Measurements from ENCODE around the gene RANBP1. TPM values are rescaled to one million over a fixed set of nuclear protein-coding genes. Genes with fewer than 3 reads are reported as not detected.

Gene RANBP1
- total and polyA plus RNA-seq, 2 experiments from 2014 or later: 233 to 253 TPM

DNA sequence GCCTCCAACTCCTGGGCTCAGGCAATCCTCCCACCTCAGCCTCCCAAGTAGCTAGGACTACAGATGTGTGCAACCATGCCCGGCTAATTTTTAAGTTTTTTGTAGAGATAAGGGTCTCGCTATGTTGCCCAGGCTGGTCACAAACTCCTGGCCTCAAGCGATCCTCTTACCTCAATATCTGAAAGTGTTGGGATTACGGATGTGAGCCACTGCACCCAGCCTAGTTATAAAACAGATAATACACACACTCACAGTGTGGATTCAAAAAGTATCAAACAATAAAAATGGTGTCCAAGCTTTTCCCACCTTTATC, 35.3 kb downstream of the RANBP1 start:
- Histone ChIP-seq H3K27ac (no peak overlapping the region), H3K36me3 (ENCODE audit: low read depth) (no peaks in the 10 kb centered on the region), H3K9me2 (ENCODE audit: insufficient read depth) (no peaks in the 10 kb centered on the region), H3K9ac (no peak overlapping the region), H4K20me1 (ENCODE audit: insufficient read depth) (no peaks in the 10 kb centered on the region), H3K4me3 (no peak overlapping the region), H3K4me2 (ENCODE audit: unreplicated experiment) (no peak overlapping the region), H3K4me1 (ENCODE audit: insufficient read depth) (no peaks in the 10 kb centered on the region), H3K9me3 (ENCODE audit: low read depth) (no peaks in the 10 kb centered on the region), H3K79me2 (ENCODE audit: insufficient read depth) (no peaks in the 10 kb centered on the region), H3K27me3 (replicated peaks; ENCODE audit: insufficient read depth) (no peaks in the 10 kb centered on the region), H2AFZ (no peak overlapping the region), H3F3A (ENCODE audit: insufficient read depth) (no peaks in the 10 kb centered on the region)
- in situ Hi-C loops (cut with MboI): no loop called here
- TF ChIP-seq EZH2 (IDR thresholded peaks at IDR 0.05; ENCODE audit: insufficient read depth, poor library complexity, severe bottlenecking): no peak
- TF ChIP-seq EZH2phosphoT487 (IDR thresholded peaks at IDR 0.05; ENCODE audit: insufficient read depth, low read depth): no peak
- 84 to 88% methylated on average over 4 of the region's 4 CpGs for WGBS, 2 experiments (ENCODE audit: low coverage in 1 of 2, low lambda C conversion rate in 2 of 2, missing lambda C conversion rate in 2 of 2)
- no peak for DNase-seq

GRCh38 chr22:20152464-20152890, 36.6 kb downstream of the RANBP1 start:
- in situ Hi-C loops (cut with MboI): no loop called here
- Histone ChIP-seq H3K9ac (no peak overlapping the region), H3K27me3 (replicated peaks; ENCODE audit: insufficient read depth) (no peaks in the 10 kb centered on the region)

DNA sequence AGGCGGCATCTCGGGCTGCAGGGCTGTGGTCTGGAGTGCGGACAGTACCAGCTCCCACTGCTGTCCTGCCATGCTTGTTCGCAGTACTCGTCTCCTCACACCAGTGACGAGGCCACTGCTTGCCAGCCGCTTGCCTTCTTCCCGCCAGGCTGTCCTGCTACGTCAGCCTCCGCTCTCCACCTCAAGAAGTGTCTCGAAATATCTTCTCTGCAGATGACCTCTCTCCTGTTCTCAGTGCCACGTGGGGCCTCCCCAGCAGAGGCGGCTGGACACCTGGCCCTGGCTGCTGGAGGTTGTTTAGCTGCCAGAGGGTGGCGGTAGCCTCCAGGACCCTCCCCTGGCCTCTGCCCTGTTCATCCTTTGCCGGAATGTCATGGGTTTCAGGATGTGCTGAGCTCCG, 38.0 kb downstream of the RANBP1 start:
- TF ChIP-seq EZH2 (IDR thresholded peaks at IDR 0.05; ENCODE audit: insufficient read depth, poor library complexity, severe bottlenecking) (no peak), EZH2phosphoT487 (IDR thresholded peaks at IDR 0.05; ENCODE audit: insufficient read depth, low read depth) (no peak)
- DNase-seq: peak; percentile 47
- no peaks in the 10 kb centered on the region for H3K9me2 ChIP-seq (ENCODE audit: insufficient read depth)
- no peaks in the 10 kb centered on the region for H3K36me3 ChIP-seq (ENCODE audit: low read depth)
- no peaks in the 10 kb centered on the region for H4K20me1 ChIP-seq (ENCODE audit: insufficient read depth)
- no peak overlapping the region for H3K4me3 ChIP-seq
- H3K27ac ChIP-seq: no peak overlapping the region
- in situ Hi-C loops (cut with MboI): no loop called here
- H3K9ac ChIP-seq: no peak overlapping the region
- H2AFZ ChIP-seq: no peak overlapping the region
- H3K4me2 ChIP-seq (ENCODE audit: unreplicated experiment): no peak overlapping the region
- H3K79me2 ChIP-seq (ENCODE audit: insufficient read depth): no peaks in the 10 kb centered on the region
- 36% methylated on average over 16 of the region's 16 CpGs for WGBS, 2 experiments (ENCODE audit: low coverage in 1 of 2, low lambda C conversion rate in 2 of 2, missing lambda C conversion rate in 2 of 2)
- H3K4me1 ChIP-seq (ENCODE audit: insufficient read depth): no peaks in the 10 kb centered on the region
- H3F3A ChIP-seq (ENCODE audit: insufficient read depth): no peaks in the 10 kb centered on the region
- H3K9me3 ChIP-seq (ENCODE audit: low read depth): no peaks in the 10 kb centered on the region
- no peaks in the 10 kb centered on the region for H3K27me3 ChIP-seq (replicated peaks; ENCODE audit: insufficient read depth)

More at GRCh38 chr22:20152464-20152890, 36.6 kb downstream of the RANBP1 start:
- H3K27ac ChIP-seq: no peak overlapping the region
- no peak overlapping the region for H3K4me2 ChIP-seq (ENCODE audit: unreplicated experiment)
- no peak overlapping the region for H3K4me3 ChIP-seq
- no peaks in the 10 kb centered on the region for H3K9me3 ChIP-seq (ENCODE audit: low read depth)
- no peaks in the 10 kb centered on the region for H3K36me3 ChIP-seq (ENCODE audit: low read depth)
- H4K20me1 ChIP-seq (ENCODE audit: insufficient read depth): no peaks in the 10 kb centered on the region
- no peak for TF ChIP-seq EZH2 (IDR thresholded peaks at IDR 0.05; ENCODE audit: insufficient read depth, poor library complexity, severe bottlenecking)
- TF ChIP-seq EZH2phosphoT487 (IDR thresholded peaks at IDR 0.05; ENCODE audit: insufficient read depth, low read depth): no peak
- H3K4me1 ChIP-seq (ENCODE audit: insufficient read depth): no peaks in the 10 kb centered on the region
- no peak for DNase-seq
- no peaks in the 10 kb centered on the region for H3K9me2 ChIP-seq (ENCODE audit: insufficient read depth)
- WGBS, 2 experiments (ENCODE audit: low coverage in 1 of 2, low lambda C conversion rate in 2 of 2, missing lambda C conversion rate in 2 of 2): 78 to 80% methylated on average over 12 to 14 of the region's 14 CpGs
- H3K79me2 ChIP-seq (ENCODE audit: insufficient read depth): no peaks in the 10 kb centered on the region
- no peaks in the 10 kb centered on the region for H3F3A ChIP-seq (ENCODE audit: insufficient read depth)
- no peak overlapping the region for H2AFZ ChIP-seq

- peak overlapping the region; percentile 59 for H3K4me3 ChIP-seq
Observed at GRCh38 chr22:20154602-20155187, 38.8 kb downstream of the RANBP1 start.

More at GRCh38 chr22:20154602-20155187, 38.8 kb downstream of the RANBP1 start:
- no peaks in the 10 kb centered on the region for H3K79me2 ChIP-seq (ENCODE audit: insufficient read depth)
- H3K4me1 ChIP-seq (ENCODE audit: insufficient read depth): no peaks in the 10 kb centered on the region
- no peaks in the 10 kb centered on the region for H3K9me3 ChIP-seq (ENCODE audit: low read depth)
- no peaks in the 10 kb centered on the region for H3F3A ChIP-seq (ENCODE audit: insufficient read depth)
- H3K4me2 ChIP-seq (ENCODE audit: unreplicated experiment): peak overlapping the region; percentile 35
- no peak overlapping the region for H2AFZ ChIP-seq
- H3K36me3 ChIP-seq (ENCODE audit: low read depth): no peaks in the 10 kb centered on the region
- H3K9ac ChIP-seq: peak overlapping the region; percentile 57
- H4K20me1 ChIP-seq (ENCODE audit: insufficient read depth): no peaks in the 10 kb centered on the region
- H3K9me2 ChIP-seq (ENCODE audit: insufficient read depth): no peaks in the 10 kb centered on the region
- TF ChIP-seq EZH2phosphoT487 (IDR thresholded peaks at IDR 0.05; ENCODE audit: insufficient read depth, low read depth) (no peak), EZH2 (IDR thresholded peaks at IDR 0.05; ENCODE audit: insufficient read depth, poor library complexity, severe bottlenecking) (no peak)
- in situ Hi-C loops (cut with MboI): loop anchor here (5.0 kb wide), 1 partner anchor 128 kb away; no protein-coding TSS in a partner anchor
- H3K27me3 ChIP-seq (replicated peaks; ENCODE audit: insufficient read depth): no peaks in the 10 kb centered on the region
- WGBS, 2 experiments (ENCODE audit: low coverage in 1 of 2, low lambda C conversion rate in 2 of 2, missing lambda C conversion rate in 2 of 2): 36 to 48% methylated on average over 7 to 14 of the region's 14 CpGs
- no peak overlapping the region for H3K27ac ChIP-seq
- DNase-seq: no peak
